WTC11 (cell line): ENCODE results near the gene ITGA2B.

Experiments
- CTCF ChIP-seq: fragments of 200-600 bp; IDR thresholded peaks from 2 replicates; pipeline ENCODE4 v1.8.0; 2022; ENCODE audit warnings: antibody characterized with exemption
- EMX1 ChIP-seq: fragments of 250-450 bp; sonication (Bioruptor Pico); IDR thresholded peaks from 2 replicates; pipeline ENCODE4 v1.8.0; 2021; ENCODE audit warnings: mild to moderate bottlenecking
- IRF2 ChIP-seq: sonication (generic); formaldehyde crosslinking; IDR thresholded peaks from 2 replicates; pipeline ENCODE4 v1.8.0; 2022; ENCODE audit warnings: low read depth, missing genetic modification reagents, borderline replicate concordance
- JUN ChIP-seq: sonication (generic); formaldehyde crosslinking; IDR thresholded peaks from 2 replicates; pipeline ENCODE4 v1.8.0; 2023; ENCODE audit warnings: mild to moderate bottlenecking, missing genetic modification reagents
- KAT7 ChIP-seq: sonication (generic); formaldehyde crosslinking; IDR thresholded peaks from 2 replicates; pipeline ENCODE4 v1.8.1; 2023; ENCODE audit warnings: missing genetic modification reagents, mild to moderate bottlenecking, borderline replicate concordance
- TEAD4 ChIP-seq: sonication (generic); formaldehyde crosslinking; IDR thresholded peaks from 2 replicates; pipeline ENCODE4 v1.8.0; 2022; ENCODE audit warnings: mild to moderate bottlenecking, missing genetic modification reagents
- ZNF138 ChIP-seq: sonication (generic); formaldehyde crosslinking; conservative IDR thresholded peaks from 2 replicates; pipeline ENCODE4 v1.8.1; 2022; ENCODE audit warnings: mild to moderate bottlenecking, moderate library complexity, missing genetic modification reagents
- ZNF232 ChIP-seq: sonication (generic); formaldehyde crosslinking; IDR thresholded peaks from 2 replicates; pipeline ENCODE4 v1.8.0; 2022; ENCODE audit warnings: mild to moderate bottlenecking, missing genetic modification reagents
- ZNF263 ChIP-seq: sonication (generic); formaldehyde crosslinking; IDR thresholded peaks from 2 replicates; pipeline ENCODE4 v1.8.1; 2022; ENCODE audit warnings: low read depth, mild to moderate bottlenecking, moderate library complexity, missing genetic modification reagents
- ZNF396 ChIP-seq: fragments of 250-450 bp; sonication (Bioruptor Pico); IDR thresholded peaks from 2 replicates; pipeline ENCODE4 v1.8.0; 2021; ENCODE audit warnings: mild to moderate bottlenecking, moderate library complexity, borderline replicate concordance
- TF ChIP-seq, protein P1 (sequence below): fragments of 250-450 bp; sonication (Bioruptor Pico); IDR thresholded peaks from 2 replicates; pipeline ENCODE4 v1.9.0; 2021; ENCODE audit warnings: mild to moderate bottlenecking, borderline replicate concordance
- TF ChIP-seq, protein P2 (sequence below): fragments of 250-450 bp; sonication (Bioruptor Pico); IDR thresholded peaks from 2 replicates; pipeline ENCODE4 v1.8.0; 2021; ENCODE audit warnings: mild to moderate bottlenecking
- TF ChIP-seq, protein P3 (sequence below): sonication (generic); formaldehyde crosslinking; IDR thresholded peaks from 2 replicates; pipeline ENCODE4 v1.8.1; 2022; ENCODE audit warnings: mild to moderate bottlenecking, missing genetic modification reagents, moderate library complexity, borderline replicate concordance

GRCh38 chr17:44386182-44386525, 3.3 kb downstream of the ITGA2B start:
- TF ChIP-seq CTCF (no peak), ZNF396 (no peak), EMX1 (CRISPR knock-in tag) (no peak), ZNF138 (no peak), ZNF232 (CRISPR knock-in tag) (no peak), TEAD4 (CRISPR knock-in tag) (no peak), ZNF263 (CRISPR knock-in tag) (no peak), JUN (CRISPR knock-in tag) (no peak), KAT7 (CRISPR knock-in tag) (no peak), IRF2 (CRISPR knock-in tag) (no peak)
- TF ChIP-seq, protein P1, sequence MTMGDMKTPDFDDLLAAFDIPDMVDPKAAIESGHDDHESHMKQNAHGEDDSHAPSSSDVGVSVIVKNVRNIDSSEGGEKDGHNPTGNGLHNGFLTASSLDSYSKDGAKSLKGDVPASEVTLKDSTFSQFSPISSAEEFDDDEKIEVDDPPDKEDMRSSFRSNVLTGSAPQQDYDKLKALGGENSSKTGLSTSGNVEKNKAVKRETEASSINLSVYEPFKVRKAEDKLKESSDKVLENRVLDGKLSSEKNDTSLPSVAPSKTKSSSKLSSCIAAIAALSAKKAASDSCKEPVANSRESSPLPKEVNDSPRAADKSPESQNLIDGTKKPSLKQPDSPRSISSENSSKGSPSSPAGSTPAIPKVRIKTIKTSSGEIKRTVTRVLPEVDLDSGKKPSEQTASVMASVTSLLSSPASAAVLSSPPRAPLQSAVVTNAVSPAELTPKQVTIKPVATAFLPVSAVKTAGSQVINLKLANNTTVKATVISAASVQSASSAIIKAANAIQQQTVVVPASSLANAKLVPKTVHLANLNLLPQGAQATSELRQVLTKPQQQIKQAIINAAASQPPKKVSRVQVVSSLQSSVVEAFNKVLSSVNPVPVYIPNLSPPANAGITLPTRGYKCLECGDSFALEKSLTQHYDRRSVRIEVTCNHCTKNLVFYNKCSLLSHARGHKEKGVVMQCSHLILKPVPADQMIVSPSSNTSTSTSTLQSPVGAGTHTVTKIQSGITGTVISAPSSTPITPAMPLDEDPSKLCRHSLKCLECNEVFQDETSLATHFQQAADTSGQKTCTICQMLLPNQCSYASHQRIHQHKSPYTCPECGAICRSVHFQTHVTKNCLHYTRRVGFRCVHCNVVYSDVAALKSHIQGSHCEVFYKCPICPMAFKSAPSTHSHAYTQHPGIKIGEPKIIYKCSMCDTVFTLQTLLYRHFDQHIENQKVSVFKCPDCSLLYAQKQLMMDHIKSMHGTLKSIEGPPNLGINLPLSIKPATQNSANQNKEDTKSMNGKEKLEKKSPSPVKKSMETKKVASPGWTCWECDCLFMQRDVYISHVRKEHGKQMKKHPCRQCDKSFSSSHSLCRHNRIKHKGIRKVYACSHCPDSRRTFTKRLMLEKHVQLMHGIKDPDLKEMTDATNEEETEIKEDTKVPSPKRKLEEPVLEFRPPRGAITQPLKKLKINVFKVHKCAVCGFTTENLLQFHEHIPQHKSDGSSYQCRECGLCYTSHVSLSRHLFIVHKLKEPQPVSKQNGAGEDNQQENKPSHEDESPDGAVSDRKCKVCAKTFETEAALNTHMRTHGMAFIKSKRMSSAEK (CRISPR knock-in tag): no peak
- TF ChIP-seq, protein P2, sequence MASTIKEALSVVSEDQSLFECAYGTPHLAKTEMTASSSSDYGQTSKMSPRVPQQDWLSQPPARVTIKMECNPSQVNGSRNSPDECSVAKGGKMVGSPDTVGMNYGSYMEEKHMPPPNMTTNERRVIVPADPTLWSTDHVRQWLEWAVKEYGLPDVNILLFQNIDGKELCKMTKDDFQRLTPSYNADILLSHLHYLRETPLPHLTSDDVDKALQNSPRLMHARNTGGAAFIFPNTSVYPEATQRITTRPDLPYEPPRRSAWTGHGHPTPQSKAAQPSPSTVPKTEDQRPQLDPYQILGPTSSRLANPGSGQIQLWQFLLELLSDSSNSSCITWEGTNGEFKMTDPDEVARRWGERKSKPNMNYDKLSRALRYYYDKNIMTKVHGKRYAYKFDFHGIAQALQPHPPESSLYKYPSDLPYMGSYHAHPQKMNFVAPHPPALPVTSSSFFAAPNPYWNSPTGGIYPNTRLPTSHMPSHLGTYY (CRISPR knock-in tag): no peak
- TF ChIP-seq, protein P3, sequence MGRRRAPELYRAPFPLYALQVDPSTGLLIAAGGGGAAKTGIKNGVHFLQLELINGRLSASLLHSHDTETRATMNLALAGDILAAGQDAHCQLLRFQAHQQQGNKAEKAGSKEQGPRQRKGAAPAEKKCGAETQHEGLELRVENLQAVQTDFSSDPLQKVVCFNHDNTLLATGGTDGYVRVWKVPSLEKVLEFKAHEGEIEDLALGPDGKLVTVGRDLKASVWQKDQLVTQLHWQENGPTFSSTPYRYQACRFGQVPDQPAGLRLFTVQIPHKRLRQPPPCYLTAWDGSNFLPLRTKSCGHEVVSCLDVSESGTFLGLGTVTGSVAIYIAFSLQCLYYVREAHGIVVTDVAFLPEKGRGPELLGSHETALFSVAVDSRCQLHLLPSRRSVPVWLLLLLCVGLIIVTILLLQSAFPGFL: no peak
